ENCODE data around the gene PCDH9.

GRCh38 chr13:67095621-67096020 lies 134.5 kb downstream of the PCDH9 start:
- TF ChIP-seq CTCF (IDR thresholded peaks at IDR 0.05) (no peak), POLR2AphosphoS5 (IDR thresholded peaks at IDR 0.05; ENCODE audit: low read depth, low read length) (no peak)
